KG1 (cell line): ENCODE results near the gene LRCOL1.

Experiments used
- DNase-seq: peaks from one replicate; lab custom pipeline; 2025; lab: John Stamatoyannopoulos, UW

The LRCOL1 gene

DNA sequence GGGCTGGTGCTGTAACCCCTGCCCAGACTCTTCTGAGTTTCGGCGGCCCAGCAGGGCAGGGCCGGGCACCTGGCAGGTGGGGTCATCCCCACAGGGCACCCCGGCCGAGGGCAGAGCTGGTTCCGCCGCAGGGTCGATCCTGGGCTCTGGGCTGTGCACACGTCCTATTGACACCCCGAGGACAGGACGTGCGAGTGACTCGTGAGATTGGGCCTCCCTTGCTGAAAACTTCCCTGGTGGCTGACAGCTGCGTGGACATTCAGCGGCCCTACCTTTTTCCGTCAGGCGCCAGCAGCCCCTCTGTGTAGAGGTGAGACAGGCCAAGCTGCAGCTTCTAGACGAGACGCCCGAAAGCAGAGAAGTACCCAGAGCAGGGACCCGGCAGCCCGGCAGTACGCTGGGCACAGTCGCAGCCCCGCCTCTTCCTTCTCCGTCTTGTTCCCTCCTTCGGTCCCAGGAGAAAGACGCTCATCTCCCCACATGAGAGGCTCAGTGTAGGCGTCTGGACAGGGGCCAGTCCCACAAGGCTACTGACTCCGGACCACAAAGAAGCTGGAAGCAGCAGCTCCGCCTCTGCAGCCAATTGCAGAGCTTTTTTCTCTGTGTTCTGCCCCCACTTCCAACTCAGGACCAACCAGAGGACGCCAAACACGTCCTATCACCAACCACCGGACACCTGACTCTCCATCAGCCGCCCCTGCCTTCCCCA lies at the start of gene LRCOL1:
Gene LRCOL1 (minus strand): TSS at position 532 of the 709 bp plus-strand sequence. CDS start 4,331 bp downstream, outside the sequence.
- no peak for DNase-seq

DNA sequence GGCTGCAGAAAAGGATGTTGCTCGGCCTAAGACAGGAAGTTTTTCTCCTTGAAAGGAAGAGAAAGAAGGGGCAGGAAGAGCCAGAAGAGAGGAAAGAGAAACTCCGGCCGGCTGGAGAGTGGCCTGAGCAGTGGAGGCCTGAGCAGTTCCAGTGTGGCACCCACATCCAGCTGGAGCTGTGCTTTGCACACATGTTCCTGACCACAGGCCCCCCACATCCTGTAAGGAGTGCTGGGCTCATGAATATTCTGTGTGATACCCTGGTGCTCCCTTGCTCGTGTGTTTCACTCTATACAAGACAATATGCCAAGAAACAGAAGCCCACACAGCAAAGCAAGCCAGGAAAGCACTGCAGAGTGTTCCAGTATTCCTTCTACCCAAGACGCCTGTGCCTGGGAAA lies 49.7 kb upstream of the LRCOL1 start:
- DNase-seq, result no peak

DNA sequence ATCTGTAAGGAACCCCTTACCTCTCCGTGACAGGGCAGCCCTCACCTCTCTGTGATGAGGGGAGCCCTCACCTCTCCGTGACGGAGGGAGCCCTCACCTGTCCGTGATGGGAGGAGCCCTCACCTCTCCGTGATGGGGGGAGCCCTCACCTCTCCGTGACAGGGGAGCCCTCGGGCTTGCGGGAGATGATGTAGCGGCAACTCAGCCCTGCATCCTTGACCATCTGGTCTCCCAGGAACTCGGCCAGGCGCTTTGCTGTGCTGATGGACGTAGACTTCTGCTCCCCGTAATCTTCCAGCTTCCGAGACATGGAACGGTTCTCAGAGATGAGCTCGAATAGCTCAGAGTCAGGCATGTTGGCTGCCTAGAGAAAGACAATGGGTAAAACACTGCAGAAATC lies 48.8 kb upstream of the LRCOL1 start:
- DNase-seq, result no peak

DNA sequence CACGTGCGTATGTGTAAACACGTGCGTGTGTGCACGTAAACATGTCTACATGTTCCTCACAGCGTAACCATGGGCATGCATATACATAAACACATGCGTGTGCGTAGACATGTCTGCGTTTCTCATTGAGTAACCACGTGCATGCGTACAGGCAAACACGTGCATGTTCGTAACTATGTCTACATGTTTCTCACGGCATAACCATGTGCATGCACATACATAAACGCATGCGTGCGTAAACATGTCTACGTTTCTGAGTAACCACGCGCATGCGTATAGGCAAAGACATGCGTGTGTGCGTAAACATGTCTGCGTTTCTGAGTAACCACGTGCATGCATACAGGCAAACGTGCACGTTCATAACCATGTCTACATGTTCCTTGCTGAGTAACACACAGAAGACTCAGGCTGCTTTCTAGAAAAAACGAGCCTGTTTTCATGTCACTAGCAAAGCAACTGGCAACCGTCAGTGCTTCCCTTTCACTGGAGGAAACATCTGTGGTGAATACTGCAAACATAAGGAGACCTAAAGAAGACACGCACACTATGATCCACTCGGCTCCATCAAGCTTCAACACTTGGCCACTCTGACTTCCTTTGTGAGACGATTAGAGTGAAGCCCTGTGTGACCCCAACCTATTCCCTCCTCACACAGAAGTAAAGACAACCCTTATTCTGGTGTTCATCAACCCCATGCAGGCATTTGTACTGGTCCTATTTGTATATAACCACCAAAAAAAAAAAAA lies 47.9 kb upstream of the LRCOL1 start:
- peak; percentile 37 for DNase-seq

DNA sequence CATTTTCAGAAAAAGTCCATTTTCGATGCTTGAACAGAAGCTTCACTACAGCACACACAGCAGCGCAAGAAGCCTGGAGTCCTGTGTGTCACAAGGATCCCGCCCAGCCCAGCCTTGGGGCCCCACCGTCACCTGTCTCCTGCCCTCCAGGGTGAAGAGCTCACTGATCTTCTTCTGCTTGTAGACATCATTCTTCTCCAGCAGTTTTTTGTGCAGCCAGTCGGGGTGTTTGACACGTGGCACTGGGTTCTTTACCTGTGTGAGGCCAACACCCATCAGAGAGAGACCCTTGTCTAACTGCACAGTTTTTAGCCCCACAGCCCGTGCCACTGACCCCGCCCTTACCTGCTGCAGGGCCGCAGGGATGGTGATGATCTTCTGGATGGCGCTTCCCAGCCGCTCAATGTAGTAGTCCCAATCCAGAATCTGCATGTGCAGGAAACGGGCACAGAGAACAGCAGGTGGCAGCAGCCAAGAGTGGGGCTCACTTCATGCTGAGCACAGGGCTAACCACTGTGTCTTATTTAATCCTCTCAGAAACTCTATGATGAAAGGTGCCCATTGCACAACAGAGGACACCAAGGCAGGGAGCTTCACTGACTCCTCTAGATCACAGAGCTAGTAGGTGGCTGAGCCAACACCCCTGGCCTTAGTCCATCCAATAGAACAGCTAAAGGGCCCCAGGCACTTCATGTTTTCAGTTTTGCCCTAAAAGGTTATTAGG lies 46.8 kb upstream of the LRCOL1 start:
- DNase-seq, result no peak

DNA sequence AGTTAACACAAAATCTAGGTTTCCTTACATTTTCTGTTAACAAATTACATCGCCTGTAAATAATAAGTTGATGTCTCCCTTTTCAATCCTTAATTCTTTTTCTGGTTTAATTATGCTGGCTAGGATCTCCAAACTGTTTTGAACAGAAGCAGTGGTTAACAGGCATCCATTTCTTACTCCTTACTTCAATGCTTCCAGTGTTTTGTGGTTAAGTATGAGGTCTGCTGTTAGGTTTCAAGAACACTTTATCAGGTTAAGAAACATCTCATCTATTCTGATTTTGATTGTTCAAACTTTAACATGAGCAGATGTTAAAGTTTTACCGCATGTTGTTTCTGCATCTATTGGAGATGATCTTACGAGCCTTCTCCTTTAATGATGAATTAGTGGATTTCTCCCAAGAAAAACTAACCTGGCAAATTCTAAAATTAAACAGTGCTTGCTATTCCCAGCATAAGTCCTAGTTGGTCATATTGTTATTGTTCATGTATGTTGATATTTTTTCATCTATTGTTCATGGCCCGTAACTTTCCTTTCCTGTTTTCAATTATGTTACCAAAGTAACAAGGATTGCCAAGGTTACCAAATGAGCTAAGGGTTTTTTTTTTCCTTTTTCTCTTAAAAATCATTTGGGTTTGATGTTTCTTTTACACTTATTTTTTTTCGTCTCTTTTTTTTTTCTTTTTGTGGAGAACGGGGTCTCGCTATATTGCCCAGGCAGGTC lies 43.3 kb upstream of the LRCOL1 start:
- DNase-seq, result no peak

DNA sequence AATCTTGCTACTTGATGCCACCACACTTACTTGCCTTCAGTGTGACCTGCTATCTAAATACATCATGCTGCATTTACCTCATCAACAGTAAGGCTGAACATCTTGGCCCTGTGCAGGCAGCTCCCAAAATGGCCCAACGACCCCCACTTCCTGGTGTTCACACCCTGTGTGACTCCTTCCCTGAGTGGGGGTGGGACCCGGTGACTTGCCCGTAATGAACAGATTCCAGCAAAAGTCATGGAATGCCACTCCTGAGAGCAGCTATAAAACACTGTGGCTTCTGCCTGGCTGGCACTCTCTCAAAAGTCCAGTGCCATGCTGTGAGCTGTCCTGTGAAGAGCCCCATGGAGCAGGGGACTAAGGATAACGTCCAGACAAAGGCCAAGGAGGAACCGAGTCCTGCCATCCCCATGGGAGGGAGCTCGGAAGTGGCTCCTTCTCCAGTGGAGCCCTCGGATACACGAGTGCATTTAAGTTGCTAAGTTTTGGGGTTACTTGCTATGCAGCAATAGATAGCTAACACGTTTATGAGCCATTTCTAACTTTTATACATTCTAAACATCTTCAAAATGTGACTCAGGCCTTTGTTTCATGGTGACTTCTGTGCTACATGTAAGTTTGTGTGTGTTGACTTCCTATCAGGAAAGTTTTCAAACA lies 41.2 kb upstream of the LRCOL1 start:
- DNase-seq, result no peak

DNA sequence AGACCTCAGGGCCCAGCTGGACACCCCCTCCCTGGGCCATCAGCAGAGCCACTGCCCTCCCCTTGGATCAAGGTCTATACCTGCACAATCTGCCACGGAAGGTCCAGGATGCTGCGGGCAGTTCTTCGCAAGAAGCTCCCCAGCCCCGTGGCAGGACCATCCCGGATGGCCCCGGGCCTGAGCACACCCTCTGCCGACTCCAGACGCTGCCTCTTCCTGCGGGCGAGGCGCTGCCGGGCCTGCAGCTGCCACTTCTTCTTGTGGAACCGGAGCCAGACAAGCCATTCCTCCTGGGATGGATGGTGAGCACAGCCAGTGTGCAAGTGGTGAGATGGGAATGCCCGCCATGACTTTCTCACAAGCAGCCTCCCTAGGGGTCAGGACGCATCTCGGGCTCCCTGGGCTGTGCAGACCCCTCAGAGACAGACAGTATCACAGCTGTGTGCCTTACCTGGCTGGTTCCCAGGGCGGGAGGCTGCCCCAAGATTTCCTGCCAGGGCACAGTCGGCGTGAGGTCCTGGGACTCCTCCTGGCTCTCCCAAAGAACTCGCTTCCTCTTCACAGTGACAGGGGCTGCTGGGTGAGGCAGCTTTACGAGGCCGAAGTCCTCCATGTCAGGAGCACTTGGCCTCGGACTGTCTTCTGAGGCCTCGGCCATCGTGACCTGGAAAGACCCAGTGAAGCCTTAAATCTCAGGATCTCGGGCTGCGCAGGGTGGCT lies 39.0 kb upstream of the LRCOL1 start:
- no peak for DNase-seq

DNA sequence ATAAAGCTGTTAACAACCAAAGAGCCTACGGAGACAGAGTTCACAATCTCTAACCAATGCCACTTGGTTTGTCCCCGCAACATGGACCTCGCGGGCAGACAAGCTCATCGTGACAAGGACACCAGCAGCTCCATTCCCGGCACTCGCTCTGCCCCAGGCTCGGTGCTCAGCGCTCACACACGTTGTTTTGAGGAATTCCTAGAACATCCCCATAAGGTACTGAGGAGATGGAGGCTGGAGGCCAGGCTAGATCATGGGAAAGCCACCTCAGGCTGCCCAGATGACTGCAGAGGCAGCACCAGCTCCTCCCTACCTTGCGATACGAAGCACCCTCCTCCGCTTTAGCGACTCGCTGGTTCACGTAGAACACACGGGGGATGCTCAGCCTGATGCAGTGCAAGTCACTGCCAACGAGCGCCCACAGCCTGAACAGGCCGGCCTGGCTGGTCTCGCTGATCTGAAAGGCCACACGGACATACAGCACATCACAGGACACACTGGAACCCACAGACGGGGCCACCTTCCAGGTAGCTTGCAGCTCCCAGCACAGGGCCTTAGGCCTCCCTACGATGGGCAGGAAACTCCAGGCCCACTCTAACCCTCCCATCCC lies 38.3 kb upstream of the LRCOL1 start:
- DNase-seq, result no peak

DNA sequence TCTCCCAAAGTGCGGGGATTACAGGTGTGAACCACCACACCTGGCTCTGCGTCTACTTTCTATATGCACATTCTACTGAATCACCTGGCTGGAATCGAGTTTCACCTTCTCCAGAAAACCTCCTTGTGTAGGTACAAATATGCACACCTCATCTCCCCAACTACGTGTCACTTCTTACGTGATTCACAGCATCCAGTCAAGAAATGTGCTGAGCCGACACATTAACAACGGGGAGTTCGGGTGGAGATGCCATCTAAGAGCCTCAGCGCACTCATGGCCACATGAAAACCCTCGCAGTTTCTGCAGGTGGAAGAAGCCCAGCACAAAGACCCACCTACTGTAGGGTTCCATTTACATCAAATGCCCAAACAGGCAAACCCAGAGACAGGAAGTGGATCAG lies 37.5 kb upstream of the LRCOL1 start:
- DNase-seq, result no peak

DNA sequence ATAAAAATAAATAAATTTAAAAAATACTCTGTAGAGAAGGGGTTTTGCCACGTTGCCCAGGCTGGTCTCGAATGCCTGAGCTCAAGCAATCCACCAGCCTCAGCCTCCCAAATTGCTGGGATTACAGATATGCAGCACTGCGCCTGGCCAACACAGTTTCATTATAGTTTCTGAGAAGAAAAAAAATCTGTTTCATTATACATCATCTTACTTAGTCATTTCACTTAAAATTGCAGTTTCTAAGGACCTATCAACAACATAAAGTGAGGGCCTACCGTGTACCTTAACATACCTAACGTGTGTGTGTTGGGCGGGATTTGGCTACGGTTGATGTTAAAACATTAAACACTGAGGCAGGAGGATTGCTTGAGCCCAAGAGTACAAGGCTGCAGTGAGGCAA lies 36.5 kb upstream of the LRCOL1 start:
- DNase-seq, result no peak

DNA sequence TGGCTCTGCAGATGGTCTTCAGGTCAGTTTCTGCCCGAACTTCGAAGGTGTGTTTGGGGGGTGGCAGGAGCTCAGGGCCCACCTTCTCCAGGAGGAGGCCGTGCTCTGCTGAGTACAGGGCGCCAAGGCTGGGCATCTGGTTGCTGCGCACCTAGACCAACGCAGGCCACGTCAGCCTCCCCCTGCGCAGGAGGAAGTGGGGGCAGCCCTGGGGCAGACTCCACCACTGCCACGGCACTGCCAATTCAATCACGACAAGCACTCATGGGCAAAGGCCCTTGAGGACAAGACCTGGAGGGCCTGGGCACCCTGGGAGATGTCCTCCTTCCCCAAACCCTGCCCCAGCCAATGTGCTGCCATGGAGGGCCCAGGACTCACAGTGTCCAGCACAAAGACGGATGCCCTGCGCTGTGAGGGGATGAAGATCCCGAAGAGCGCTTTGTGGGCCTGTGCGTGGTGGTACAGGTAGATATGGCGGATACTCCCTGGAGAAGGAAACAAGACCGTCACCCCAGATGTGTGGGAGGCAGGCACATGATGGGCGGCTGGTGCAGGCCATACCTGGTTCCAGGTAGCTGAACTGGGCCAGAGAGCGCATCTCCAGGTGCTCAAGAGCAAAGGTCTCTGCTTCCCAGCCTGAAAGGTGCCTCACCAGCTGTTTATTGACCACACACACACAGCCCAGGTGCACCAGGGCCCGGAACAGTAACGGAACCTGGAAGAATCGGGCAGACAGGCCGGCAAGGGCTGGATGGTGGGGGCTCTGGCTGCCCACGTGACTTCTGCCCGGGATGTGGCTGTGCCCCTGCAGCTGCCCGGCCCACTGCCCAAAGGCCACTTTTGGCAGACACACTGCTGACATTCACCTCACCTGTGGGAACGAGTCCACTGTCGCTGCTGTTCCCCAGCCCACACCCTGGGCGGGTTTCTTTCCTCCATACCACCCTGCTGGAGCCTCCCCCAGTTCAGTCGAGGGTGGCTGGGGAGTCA lies 32.8 kb upstream of the LRCOL1 start:
- DNase-seq, result no peak

DNA sequence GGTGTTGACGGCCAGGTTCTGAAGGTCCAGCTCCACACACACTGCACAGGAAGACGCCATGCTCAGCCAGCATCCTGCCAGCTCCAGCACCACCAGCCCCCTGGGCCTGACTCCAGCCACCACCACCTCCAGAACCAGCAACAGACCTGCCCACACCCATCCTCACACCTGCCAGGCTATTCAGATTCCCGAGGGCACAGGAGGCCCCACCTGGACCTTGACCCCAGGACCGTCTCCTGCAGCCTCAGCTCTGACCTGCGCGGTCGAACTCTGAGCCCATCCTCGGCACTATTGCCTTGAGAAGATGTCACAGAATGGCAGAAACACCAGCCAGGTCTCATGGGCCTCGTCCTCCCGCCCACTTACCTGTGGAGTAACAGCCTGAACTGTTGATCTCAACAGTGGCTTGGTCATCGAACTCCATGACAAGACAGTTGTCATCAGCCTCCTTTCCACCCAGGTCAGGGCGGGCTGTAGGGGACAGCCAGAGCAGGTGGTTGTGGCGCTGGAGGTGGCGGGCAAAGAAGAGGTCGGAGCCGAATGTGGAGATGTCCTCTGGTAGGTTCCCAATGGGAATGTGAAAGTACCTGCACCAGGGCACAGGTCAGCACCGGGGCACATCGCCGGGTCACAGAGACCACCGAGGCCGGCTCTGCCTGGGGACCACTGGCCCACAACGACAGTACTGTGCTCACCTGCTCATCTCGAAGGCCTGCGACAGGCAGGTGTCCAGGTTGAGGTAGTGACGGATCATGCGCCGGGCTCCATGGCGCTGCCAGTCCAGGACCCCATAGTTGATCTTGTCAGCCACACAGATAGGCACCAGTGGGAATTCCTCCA lies 31.6 kb upstream of the LRCOL1 start:
- no peak for DNase-seq

DNA sequence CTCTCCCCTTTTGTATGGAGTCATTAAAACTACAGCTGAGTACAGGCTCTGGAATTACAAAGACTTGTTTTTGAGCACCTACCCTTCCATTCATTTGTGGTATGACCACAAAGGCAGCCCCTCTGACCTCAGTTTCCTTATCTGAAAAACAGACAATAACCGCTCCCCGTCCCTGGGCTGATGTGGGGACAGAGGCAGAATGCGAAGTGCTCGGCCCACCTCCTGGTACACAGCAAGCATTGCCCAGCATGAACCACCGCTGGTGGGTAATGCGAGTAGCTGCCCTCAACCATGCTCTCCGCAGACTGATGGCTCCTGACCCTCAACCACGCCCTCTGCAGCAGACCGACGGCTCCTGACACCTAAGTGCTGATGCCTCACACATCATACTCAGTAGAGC lies 30.6 kb upstream of the LRCOL1 start:
- no peak for DNase-seq

DNA sequence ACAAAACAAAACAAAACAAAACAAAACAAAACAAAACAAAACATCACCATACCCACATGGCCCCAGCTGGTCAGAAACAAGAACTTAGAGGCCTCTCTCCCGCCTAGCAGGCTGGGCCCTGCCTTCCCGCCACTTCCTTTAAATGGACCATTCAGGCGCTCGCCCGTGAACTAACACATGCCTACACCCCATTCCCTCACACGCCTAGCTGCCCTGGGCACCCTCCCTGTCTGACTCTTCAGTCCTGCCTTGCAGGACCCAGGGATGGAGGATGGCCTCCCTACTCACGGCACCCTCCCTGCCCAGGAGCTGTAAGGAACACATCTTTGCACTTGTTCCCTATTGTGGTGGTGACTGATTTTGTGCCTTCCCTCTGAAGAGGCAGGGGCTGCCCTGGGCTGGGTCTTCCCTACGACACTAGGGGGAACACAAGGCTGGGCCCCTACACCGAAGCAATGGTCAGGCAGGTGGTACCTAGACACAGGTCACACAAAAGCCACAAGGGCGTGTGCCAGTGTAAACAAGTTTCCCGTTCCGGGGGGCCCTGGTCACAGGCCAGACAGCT lies 29.7 kb upstream of the LRCOL1 start:
- DNase-seq, result no peak

DNA sequence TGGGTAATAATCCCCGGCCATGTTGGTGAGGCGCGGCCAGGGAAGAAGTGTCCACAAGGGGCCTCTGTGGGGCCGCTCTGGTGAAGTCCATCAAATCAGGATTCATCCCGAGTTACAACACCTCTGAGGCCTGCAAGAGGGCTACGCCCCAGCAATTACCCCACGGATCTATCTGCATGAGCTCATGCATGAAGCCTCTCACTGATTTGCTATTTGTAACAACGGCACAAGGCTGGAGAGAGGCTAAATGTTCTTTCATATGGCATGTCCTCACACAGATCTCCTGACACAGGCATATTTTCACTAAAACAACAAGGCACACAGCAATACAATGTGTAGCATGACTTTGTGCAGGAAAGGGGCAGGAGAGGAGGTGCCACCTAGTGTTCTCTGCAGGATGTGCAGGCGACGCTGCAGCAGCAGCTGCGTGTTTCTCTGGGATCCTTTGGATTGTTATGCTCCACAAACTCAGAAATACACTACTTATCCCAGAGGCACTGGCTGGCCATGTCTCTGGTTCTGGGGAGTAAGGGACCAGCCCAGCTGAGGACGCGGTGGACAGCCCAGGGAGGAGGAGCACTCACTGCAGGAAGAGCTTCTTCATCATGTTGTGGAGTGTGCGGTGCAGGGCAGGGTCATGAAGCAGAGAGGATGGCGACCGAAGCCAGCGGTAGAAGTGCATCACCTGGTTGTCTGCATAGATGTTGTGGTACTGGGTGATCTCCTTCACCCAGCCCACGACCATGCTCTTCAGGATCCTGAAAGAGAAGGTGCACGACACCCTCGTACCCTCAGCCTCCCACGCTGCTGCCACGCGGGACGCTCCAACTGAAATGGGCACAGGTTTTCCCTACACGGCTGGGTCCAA lies 28.4 kb upstream of the LRCOL1 start:
- no peak for DNase-seq

DNA sequence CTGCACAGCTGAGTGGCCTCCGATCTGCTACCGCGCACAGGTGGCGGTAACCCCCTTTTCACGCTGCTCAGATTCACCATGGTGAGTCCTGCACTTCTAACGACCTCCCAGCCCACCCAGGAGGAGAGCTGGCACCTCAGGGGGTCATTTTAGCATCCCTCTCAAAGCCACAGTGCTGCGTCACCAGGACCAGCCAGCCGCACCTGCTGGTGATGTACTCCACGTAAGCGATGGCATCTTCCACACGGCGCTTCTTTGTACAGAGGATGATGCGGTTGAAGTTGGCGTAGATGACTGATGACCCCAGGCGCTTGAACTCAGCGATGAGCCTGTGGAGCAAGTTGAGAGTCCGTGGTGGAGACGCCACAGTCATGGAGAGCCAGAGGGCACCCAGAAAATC lies 27.4 kb upstream of the LRCOL1 start:
- no peak for DNase-seq
